Measurements from ENCODE around the gene NELL2.
"Not testable (repeated sequence)": the region's sequence is repeated elsewhere in the genome, so short reads cannot be mapped to it uniquely, and the experiment has no call there.

The NELL2 gene

GRCh38 chr12:44829045-44829444 is 47.1 kb downstream of the NELL2 start:
- TF ChIP-seq, protein P1, sequence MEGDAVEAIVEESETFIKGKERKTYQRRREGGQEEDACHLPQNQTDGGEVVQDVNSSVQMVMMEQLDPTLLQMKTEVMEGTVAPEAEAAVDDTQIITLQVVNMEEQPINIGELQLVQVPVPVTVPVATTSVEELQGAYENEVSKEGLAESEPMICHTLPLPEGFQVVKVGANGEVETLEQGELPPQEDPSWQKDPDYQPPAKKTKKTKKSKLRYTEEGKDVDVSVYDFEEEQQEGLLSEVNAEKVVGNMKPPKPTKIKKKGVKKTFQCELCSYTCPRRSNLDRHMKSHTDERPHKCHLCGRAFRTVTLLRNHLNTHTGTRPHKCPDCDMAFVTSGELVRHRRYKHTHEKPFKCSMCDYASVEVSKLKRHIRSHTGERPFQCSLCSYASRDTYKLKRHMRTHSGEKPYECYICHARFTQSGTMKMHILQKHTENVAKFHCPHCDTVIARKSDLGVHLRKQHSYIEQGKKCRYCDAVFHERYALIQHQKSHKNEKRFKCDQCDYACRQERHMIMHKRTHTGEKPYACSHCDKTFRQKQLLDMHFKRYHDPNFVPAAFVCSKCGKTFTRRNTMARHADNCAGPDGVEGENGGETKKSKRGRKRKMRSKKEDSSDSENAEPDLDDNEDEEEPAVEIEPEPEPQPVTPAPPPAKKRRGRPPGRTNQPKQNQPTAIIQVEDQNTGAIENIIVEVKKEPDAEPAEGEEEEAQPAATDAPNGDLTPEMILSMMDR (IDR thresholded peaks at IDR 0.05; ENCODE audit: poor library complexity, severe bottlenecking), result no peak
- no peaks in the 10 kb centered on the region for H3K9me3 ChIP-seq (ENCODE audit: severe bottlenecking)
- DNase-seq (ENCODE audit: low spot score), result no peak

GRCh38 chr12:44827832-44828438 is 48.2 kb downstream of the NELL2 start:
- H3K9me3 ChIP-seq (ENCODE audit: severe bottlenecking), result no peaks in the 10 kb centered on the region
- H3K27ac ChIP-seq (ENCODE audit: poor library complexity, severe bottlenecking), result no peak overlapping the region
- TF ChIP-seq, protein P1 (IDR thresholded peaks at IDR 0.05; ENCODE audit: poor library complexity, severe bottlenecking), result no peak
- no peak overlapping the region for H3K4me3 ChIP-seq (ENCODE audit: severe bottlenecking)
- H3K36me3 ChIP-seq (ENCODE audit: low read depth), result no peaks in the 10 kb centered on the region
- DNase-seq (ENCODE audit: low spot score) (no peak), ATAC-seq (ENCODE audit: low read depth) (no peak)
- no peaks in the 10 kb centered on the region for H3K27me3 ChIP-seq (ENCODE audit: insufficient read depth, poor library complexity, severe bottlenecking)
- no peaks in the 10 kb centered on the region for H3K4me1 ChIP-seq (ENCODE audit: insufficient read depth, poor library complexity, severe bottlenecking)

More at GRCh38 chr12:44829045-44829444, 47.1 kb downstream of the NELL2 start:
- no peak overlapping the region for H3K27ac ChIP-seq (ENCODE audit: poor library complexity, severe bottlenecking)
- no peak for ATAC-seq (ENCODE audit: low read depth)
- no peaks in the 10 kb centered on the region for H3K36me3 ChIP-seq (ENCODE audit: low read depth)
- no peak overlapping the region for H3K4me3 ChIP-seq (ENCODE audit: severe bottlenecking)
- no peaks in the 10 kb centered on the region for H3K27me3 ChIP-seq (ENCODE audit: insufficient read depth, poor library complexity, severe bottlenecking)
- no peaks in the 10 kb centered on the region for H3K4me1 ChIP-seq (ENCODE audit: insufficient read depth, poor library complexity, severe bottlenecking)

GRCh38 chr12:44821702-44822101 is 54.4 kb downstream of the NELL2 start:
- not testable (repeated sequence) for H3K27ac ChIP-seq (ENCODE audit: poor library complexity, severe bottlenecking); H3K36me3 ChIP-seq (ENCODE audit: low read depth); DNase-seq (ENCODE audit: low spot score); ATAC-seq (ENCODE audit: low read depth); H3K4me3 ChIP-seq (ENCODE audit: severe bottlenecking); H3K27me3 ChIP-seq (ENCODE audit: insufficient read depth, poor library complexity, severe bottlenecking); H3K9me3 ChIP-seq (ENCODE audit: severe bottlenecking); H3K4me1 ChIP-seq (ENCODE audit: insufficient read depth, poor library complexity, severe bottlenecking)

GRCh38 chr12:44819884-44820283 is 56.2 kb downstream of the NELL2 start:
- Histone ChIP-seq H3K4me1 (ENCODE audit: insufficient read depth, poor library complexity, severe bottlenecking) (no peaks in the 10 kb centered on the region), H3K27me3 (ENCODE audit: insufficient read depth, poor library complexity, severe bottlenecking) (no peaks in the 10 kb centered on the region), H3K36me3 (ENCODE audit: low read depth) (no peaks in the 10 kb centered on the region), H3K4me3 (ENCODE audit: severe bottlenecking) (no peak overlapping the region), H3K9me3 (ENCODE audit: severe bottlenecking) (no peaks in the 10 kb centered on the region), H3K27ac (ENCODE audit: poor library complexity, severe bottlenecking) (no peak overlapping the region)
- ATAC-seq (ENCODE audit: low read depth) (no peak), DNase-seq (ENCODE audit: low spot score) (no peak)
- TF ChIP-seq, protein P1 (IDR thresholded peaks at IDR 0.05; ENCODE audit: poor library complexity, severe bottlenecking), result no peak

GRCh38 chr12:44817687-44818086 is 58.4 kb downstream of the NELL2 start:
- TF ChIP-seq, protein P1 (IDR thresholded peaks at IDR 0.05; ENCODE audit: poor library complexity, severe bottlenecking), result no peak
- no peak for ATAC-seq (ENCODE audit: low read depth)

More at GRCh38 chr12:44817687-44818086, 58.4 kb downstream of the NELL2 start:
- DNase-seq (ENCODE audit: low spot score), result no peak
- H3K36me3 ChIP-seq (ENCODE audit: low read depth), result no peaks in the 10 kb centered on the region
- H3K9me3 ChIP-seq (ENCODE audit: severe bottlenecking), result no peaks in the 10 kb centered on the region
- H3K4me1 ChIP-seq (ENCODE audit: insufficient read depth, poor library complexity, severe bottlenecking), result no peaks in the 10 kb centered on the region
- H3K27ac ChIP-seq (ENCODE audit: poor library complexity, severe bottlenecking), result no peak overlapping the region
- H3K4me3 ChIP-seq (ENCODE audit: severe bottlenecking), result no peak overlapping the region
- H3K27me3 ChIP-seq (ENCODE audit: insufficient read depth, poor library complexity, severe bottlenecking), result no peaks in the 10 kb centered on the region
